Measurements from ENCODE around the gene TENM4. TPM values are rescaled to one million over a fixed set of nuclear protein-coding genes. Genes with fewer than 3 reads are reported as not detected.

TENM4 gene
- polyA plus RNA-seq, 1 of the 3 experiments (the other 2 are of a cell fraction), result 16.7 TPM

DNA sequence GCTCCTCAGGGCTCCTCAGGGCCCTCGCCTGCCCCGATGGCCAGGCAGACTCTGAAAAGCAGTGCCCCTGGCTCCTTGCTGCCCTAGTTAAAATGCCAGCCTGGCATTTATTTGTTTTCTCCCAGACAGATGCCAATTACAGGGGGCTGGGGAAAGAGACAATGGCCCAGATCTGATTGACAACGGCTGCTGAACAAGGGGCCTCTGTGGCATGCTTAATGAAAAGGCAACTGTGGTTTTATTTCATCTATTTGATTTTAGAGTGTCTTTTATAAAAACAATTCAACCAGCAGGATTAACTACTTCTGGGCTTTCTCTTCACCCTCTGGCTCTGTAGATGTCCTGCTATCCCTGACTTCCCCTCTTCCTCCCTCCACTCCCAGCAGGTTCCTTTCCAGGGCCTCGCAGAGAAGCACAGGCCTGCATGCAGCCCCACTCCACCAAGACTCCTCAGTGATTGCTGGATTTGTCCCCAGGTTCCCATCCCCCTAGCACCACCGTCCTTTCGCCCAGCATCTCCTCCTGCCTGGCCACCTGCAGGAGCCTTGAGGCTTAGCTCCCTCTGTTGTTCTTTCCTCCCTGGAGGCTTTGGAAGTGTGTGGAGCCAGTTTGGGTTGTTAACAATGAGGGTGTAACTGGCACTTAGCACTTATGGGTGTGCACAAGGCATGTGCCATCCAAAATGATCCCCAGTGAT is 171.1 kb downstream of the TENM4 start:
- Histone ChIP-seq H4K20me1 (ENCODE audit: insufficient read depth) (no peaks in the 10 kb centered on the region), H3K9me3 (no peaks in the 10 kb centered on the region), H3K27me3 (ENCODE audit: insufficient read depth) (no peaks in the 10 kb centered on the region), H3K4me1 (ENCODE audit: control insufficient read depth in 1 of 2, insufficient read depth in 2 of 2, low read depth in 1 of 2, low read length in 1 of 2) (peaks cover 0 to 18% of the 10 kb centered on the region in 2 experiments; a peak in 2 of 4 replicates), H3K27ac (ENCODE audit: low read depth in 2 of 2, low read length in 1 of 2) (peak overlapping the region in 1 of 2 experiments; percentile 64; a peak in 2 of 4 replicates), H3K4me3 (ENCODE audit: low read depth in 2 of 2, low read length in 1 of 2) (no peak overlapping the region), H3F3A (replicated peaks; ENCODE audit: insufficient read depth) (peaks cover 3% of the 10 kb centered on the region), H2AFZ (ENCODE audit: low read depth) (no peak overlapping the region), H3K4me2 (no peak overlapping the region), H3K36me3 (replicated peaks in 1 of 2; ENCODE audit: control insufficient read depth in 1 of 2, insufficient read depth in 2 of 2, low read length in 1 of 2) (no peaks in the 10 kb centered on the region), H3K9me2 (no peaks in the 10 kb centered on the region), H3K9ac (no peak overlapping the region), H3K79me2 (ENCODE audit: insufficient read depth) (no peaks in the 10 kb centered on the region)
- peak; percentile 49 for DNase-seq
- 79% methylated on average over 4 of the region's 6 CpGs for WGBS (ENCODE audit: low lambda C conversion rate)
- POLR2A ChIA-PET, result interaction anchor here (1.2 kb wide), 1 partner anchor 51 kb away, joined by 4 read pairs; no protein-coding TSS in a partner anchor
- CTCF ChIA-PET, result interaction anchor here (1.2 kb wide), 1 partner anchor 14 kb away, joined by 3 read pairs; no protein-coding TSS in a partner anchor
- TF ChIP-seq, protein P1, sequence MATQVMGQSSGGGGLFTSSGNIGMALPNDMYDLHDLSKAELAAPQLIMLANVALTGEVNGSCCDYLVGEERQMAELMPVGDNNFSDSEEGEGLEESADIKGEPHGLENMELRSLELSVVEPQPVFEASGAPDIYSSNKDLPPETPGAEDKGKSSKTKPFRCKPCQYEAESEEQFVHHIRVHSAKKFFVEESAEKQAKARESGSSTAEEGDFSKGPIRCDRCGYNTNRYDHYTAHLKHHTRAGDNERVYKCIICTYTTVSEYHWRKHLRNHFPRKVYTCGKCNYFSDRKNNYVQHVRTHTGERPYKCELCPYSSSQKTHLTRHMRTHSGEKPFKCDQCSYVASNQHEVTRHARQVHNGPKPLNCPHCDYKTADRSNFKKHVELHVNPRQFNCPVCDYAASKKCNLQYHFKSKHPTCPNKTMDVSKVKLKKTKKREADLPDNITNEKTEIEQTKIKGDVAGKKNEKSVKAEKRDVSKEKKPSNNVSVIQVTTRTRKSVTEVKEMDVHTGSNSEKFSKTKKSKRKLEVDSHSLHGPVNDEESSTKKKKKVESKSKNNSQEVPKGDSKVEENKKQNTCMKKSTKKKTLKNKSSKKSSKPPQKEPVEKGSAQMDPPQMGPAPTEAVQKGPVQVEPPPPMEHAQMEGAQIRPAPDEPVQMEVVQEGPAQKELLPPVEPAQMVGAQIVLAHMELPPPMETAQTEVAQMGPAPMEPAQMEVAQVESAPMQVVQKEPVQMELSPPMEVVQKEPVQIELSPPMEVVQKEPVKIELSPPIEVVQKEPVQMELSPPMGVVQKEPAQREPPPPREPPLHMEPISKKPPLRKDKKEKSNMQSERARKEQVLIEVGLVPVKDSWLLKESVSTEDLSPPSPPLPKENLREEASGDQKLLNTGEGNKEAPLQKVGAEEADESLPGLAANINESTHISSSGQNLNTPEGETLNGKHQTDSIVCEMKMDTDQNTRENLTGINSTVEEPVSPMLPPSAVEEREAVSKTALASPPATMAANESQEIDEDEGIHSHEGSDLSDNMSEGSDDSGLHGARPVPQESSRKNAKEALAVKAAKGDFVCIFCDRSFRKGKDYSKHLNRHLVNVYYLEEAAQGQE (IDR thresholded peaks at IDR 0.05; ENCODE audit: low read depth, low read length), result no peak
- TF ChIP-seq RCOR1 (IDR thresholded peaks at IDR 0.05; ENCODE audit: low read length), result no peak
- no peak for TF ChIP-seq POLR2AphosphoS5 (IDR thresholded peaks at IDR 0.05; ENCODE audit: low read depth, low read length)
- no peak for TF ChIP-seq MEF2A (IDR thresholded peaks at IDR 0.05; ENCODE audit: borderline replicate concordance, low read depth)
- TF ChIP-seq TAF1 (IDR thresholded peaks at IDR 0.05; ENCODE audit: borderline replicate concordance, low read depth, low read length), result no peak
- TF ChIP-seq, protein P2, sequence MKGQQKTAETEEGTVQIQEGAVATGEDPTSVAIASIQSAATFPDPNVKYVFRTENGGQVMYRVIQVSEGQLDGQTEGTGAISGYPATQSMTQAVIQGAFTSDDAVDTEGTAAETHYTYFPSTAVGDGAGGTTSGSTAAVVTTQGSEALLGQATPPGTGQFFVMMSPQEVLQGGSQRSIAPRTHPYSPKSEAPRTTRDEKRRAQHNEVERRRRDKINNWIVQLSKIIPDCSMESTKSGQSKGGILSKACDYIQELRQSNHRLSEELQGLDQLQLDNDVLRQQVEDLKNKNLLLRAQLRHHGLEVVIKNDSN (IDR thresholded peaks at IDR 0.05; ENCODE audit: borderline replicate concordance, low read depth), result no peak
- no peak for TF ChIP-seq RXRA (IDR thresholded peaks at IDR 0.05; ENCODE audit: borderline replicate concordance, low read depth)

DNA sequence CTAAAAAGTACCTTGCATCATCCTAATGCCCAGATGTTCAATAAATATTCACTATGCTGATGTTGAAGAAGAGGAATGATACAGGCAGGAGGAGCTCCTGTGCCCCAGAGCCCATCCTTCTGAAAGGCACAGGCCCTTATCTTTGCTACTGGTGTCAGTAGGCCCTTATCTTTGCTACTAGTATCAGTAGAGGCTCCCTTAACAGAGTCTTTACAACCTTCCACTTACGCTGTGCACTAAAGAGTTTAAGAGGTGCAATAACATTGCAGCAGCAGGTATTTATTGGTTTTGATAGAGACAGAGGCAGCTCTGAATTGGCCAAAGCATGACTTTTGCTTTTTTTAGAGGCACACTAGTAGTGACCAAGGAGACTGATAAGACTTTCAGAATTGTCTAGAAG is 174.4 kb downstream of the TENM4 start:
- Histone ChIP-seq H3K79me2 (ENCODE audit: insufficient read depth) (no peaks in the 10 kb centered on the region), H3K27me3 (ENCODE audit: insufficient read depth) (no peaks in the 10 kb centered on the region), H2AFZ (ENCODE audit: low read depth) (no peak overlapping the region), H3K9ac (no peak overlapping the region), H3K4me3 (ENCODE audit: low read depth in 2 of 2, low read length in 1 of 2) (no peak overlapping the region), H3K9me3 (no peaks in the 10 kb centered on the region), H3F3A (replicated peaks; ENCODE audit: insufficient read depth) (no peaks in the 10 kb centered on the region), H3K4me2 (no peak overlapping the region), H3K9me2 (no peaks in the 10 kb centered on the region), H3K27ac (ENCODE audit: low read depth in 2 of 2, low read length in 1 of 2) (no peak overlapping the region), H3K4me1 (ENCODE audit: control insufficient read depth in 1 of 2, insufficient read depth in 2 of 2, low read depth in 1 of 2, low read length in 1 of 2) (peaks cover 0 to 18% of the 10 kb centered on the region in 2 experiments; a peak in 1 of 4 replicates), H4K20me1 (ENCODE audit: insufficient read depth) (no peaks in the 10 kb centered on the region), H3K36me3 (replicated peaks in 1 of 2; ENCODE audit: control insufficient read depth in 1 of 2, insufficient read depth in 2 of 2, low read length in 1 of 2) (no peaks in the 10 kb centered on the region)
- TF ChIP-seq, protein P3, sequence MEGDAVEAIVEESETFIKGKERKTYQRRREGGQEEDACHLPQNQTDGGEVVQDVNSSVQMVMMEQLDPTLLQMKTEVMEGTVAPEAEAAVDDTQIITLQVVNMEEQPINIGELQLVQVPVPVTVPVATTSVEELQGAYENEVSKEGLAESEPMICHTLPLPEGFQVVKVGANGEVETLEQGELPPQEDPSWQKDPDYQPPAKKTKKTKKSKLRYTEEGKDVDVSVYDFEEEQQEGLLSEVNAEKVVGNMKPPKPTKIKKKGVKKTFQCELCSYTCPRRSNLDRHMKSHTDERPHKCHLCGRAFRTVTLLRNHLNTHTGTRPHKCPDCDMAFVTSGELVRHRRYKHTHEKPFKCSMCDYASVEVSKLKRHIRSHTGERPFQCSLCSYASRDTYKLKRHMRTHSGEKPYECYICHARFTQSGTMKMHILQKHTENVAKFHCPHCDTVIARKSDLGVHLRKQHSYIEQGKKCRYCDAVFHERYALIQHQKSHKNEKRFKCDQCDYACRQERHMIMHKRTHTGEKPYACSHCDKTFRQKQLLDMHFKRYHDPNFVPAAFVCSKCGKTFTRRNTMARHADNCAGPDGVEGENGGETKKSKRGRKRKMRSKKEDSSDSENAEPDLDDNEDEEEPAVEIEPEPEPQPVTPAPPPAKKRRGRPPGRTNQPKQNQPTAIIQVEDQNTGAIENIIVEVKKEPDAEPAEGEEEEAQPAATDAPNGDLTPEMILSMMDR (IDR thresholded peaks at IDR 0.05), result no peak
- TF ChIP-seq ELF1 (IDR thresholded peaks at IDR 0.05) (no peak), JUND (IDR thresholded peaks at IDR 0.05) (no peak), RFX5 (IDR thresholded peaks at IDR 0.05; ENCODE audit: low read length) (no peak), GATA2 (CRISPR knock-in tag; IDR thresholded peaks at IDR 0.05) (no peak)
- POLR2A ChIA-PET, result no interaction called here
- CTCF ChIA-PET, result no interaction called here
- 94% methylated on average over 1 of the region's 1 CpG for WGBS (ENCODE audit: low lambda C conversion rate)
- no peak for DNase-seq

Measured in SK-N-SH (cell line).